T-helper 2 cell (primary cell): ENCODE results near the gene UTP14C.
"Not testable (repeated sequence)": the region's sequence is repeated elsewhere in the genome, so short reads cannot be mapped to it uniquely, and the experiment has no call there.

Experiments
- DNase-seq, 5 experiments: peaks; one replicate each; pipeline versions ENCODE4 v3.0.0 to v3.0.0-alpha.2; 2012 to 2022
- total RNA-seq, 2 donors: gene quantifications; one replicate each; lab custom pipeline; 2026; lab: John Stamatoyannopoulos, UW

UTP14C gene
- 0 reads per million in 2 donors for total RNA-seq

- no peak for DNase-seq
These were observed at the start of gene UTP14C for GRCh38 chr13:52024481-52024880. Gene UTP14C (plus strand): TSS chr13:52024691. CDS start chr13:52028805, 4,114 bp downstream.

- no peak for DNase-seq
These were observed 48.1 kb upstream of the UTP14C start for GRCh38 chr13:51976423-51976822.

- no peak for DNase-seq
These were observed 47.6 kb upstream of the UTP14C start for GRCh38 chr13:51976890-51977289.

GRCh38 chr13:51977625-51978024 is 46.9 kb upstream of the UTP14C start:
- DNase-seq: no peak

- no peak for DNase-seq
These were observed 45.5 kb upstream of the UTP14C start for GRCh38 chr13:51978796-51979556.

- no peak for DNase-seq
These were observed 43.6 kb upstream of the UTP14C start for GRCh38 chr13:51980908-51981307.

GRCh38 chr13:51981355-51981754 is 43.1 kb upstream of the UTP14C start:
- DNase-seq: no peak

- DNase-seq: not testable (repeated sequence)
These were observed 41.2 kb upstream of the UTP14C start for GRCh38 chr13:51983292-51983691.

GRCh38 chr13:51984904-51985303 is 39.6 kb upstream of the UTP14C start:
- not testable (repeated sequence) for DNase-seq

- no peak for DNase-seq
These were observed 35.4 kb upstream of the UTP14C start for GRCh38 chr13:51988988-51989618.

GRCh38 chr13:51993713-51994112 is 30.8 kb upstream of the UTP14C start:
- DNase-seq: no peak

- no peak for DNase-seq
These were observed 28.6 kb upstream of the UTP14C start for GRCh38 chr13:51995677-51996551.

- no peak for DNase-seq
These were observed 27.9 kb upstream of the UTP14C start for GRCh38 chr13:51996641-51997040.

- no peak for DNase-seq
These were observed 27.3 kb upstream of the UTP14C start for GRCh38 chr13:51997186-51997585.

GRCh38 chr13:51997641-51998330 is 26.7 kb upstream of the UTP14C start:
- DNase-seq: no peak

- no peak for DNase-seq
These were observed 25.6 kb upstream of the UTP14C start for GRCh38 chr13:51998723-51999509.

GRCh38 chr13:51999510-51999911 is 25.0 kb upstream of the UTP14C start:
- no peak for DNase-seq

- no peak for DNase-seq
These were observed 24.6 kb upstream of the UTP14C start for GRCh38 chr13:51999921-52000320.

GRCh38 chr13:52001120-52001731 is 23.3 kb upstream of the UTP14C start:
- DNase-seq: peak in 2 of 5 experiments; percentile 21 to 54

GRCh38 chr13:52002361-52002760 is 22.1 kb upstream of the UTP14C start:
- no peak for DNase-seq

GRCh38 chr13:52003541-52003940 is 20.9 kb upstream of the UTP14C start:
- no peak for DNase-seq
